CD4-positive, CD25-positive, alpha-beta regulatory T cell (primary cell): ENCODE data around the gene TNFRSF14. TPM values are rescaled to one million over a fixed set of nuclear protein-coding genes. Genes with fewer than 3 reads are reported as not detected.

ENCODE experiments used
- ATAC-seq, 2 donors: fragments of 150-1000 bp; cut with Tn5 transposase; one replicate each; pipeline ENCODE4 v1.10.0; 2021; ENCODE audit warnings: low read depth in 2 of 2, moderate number of reproducible peaks in 2 of 2, moderate library complexity in 1 of 2
- DNase-seq, 3 donors: peaks; one replicate each; pipeline versions ENCODE4 v3.0.0 to v3.0.0-alpha.2; 2012 to 2022; ENCODE audit warnings: mixed read lengths in 1 of 3
- H3K27ac ChIP-seq: one replicate; pipeline ENCODE4 v1.7.0; 2013; ENCODE audit warnings: mild to moderate bottlenecking, low read length; ENCODE audit not compliant: insufficient read depth, poor library complexity, severe bottlenecking
- H3K27me3 ChIP-seq: one replicate; pipeline ENCODE4 v1.7.0; 2013; ENCODE audit warnings: low read length; ENCODE audit not compliant: control insufficient read depth, insufficient read depth
- H3K36me3 ChIP-seq: one replicate; pipeline ENCODE4 v1.7.0; 2013; ENCODE audit warnings: mild to moderate bottlenecking, low read length, moderate library complexity; ENCODE audit not compliant: control insufficient read depth, insufficient read depth
- H3K4me1 ChIP-seq: 2 replicates; pipeline ENCODE4 v1.7.0; 2013; ENCODE audit warnings: mild to moderate bottlenecking, low read length; ENCODE audit not compliant: insufficient read depth, control insufficient read depth, poor library complexity, severe bottlenecking
- H3K4me3 ChIP-seq: one replicate; pipeline ENCODE4 v1.7.0; 2013; ENCODE audit warnings: low read depth, mild to moderate bottlenecking, low read length, moderate library complexity
- H3K9me3 ChIP-seq, 2 experiments: 1 replicate in 1 of 2; 2 replicates in 1 of 2; pipeline ENCODE4 v1.7.0; 2013; ENCODE audit warnings: low read length in 2 of 2, mild to moderate bottlenecking in 1 of 2, moderate library complexity in 1 of 2; ENCODE audit not compliant: control insufficient read depth in 2 of 2
- H3K27ac Mint-ChIP-seq, 3 donors: one replicate each; pipeline ENCODE4 v1.8.0; 2020 to 2022; ENCODE audit warnings: mild to moderate bottlenecking in 3 of 3, mixed read lengths in 3 of 3, moderate library complexity in 2 of 3
- H3K27me3 Mint-ChIP-seq: one replicate; pipeline ENCODE4 v1.8.0; 2022; ENCODE audit warnings: mild to moderate bottlenecking, mixed read lengths
- H3K36me3 Mint-ChIP-seq: one replicate; pipeline ENCODE4 v1.8.0; 2020; ENCODE audit warnings: mixed read lengths
- H3K4me1 Mint-ChIP-seq, 4 donors: one replicate each; pipeline ENCODE4 v1.8.0; 2020 to 2022; ENCODE audit warnings: mixed read lengths in 4 of 4, mild to moderate bottlenecking in 1 of 4
- H3K4me3 Mint-ChIP-seq, 4 donors: one replicate each; pipeline ENCODE4 v1.8.0; 2020 to 2022; ENCODE audit warnings: mild to moderate bottlenecking in 4 of 4, mixed read lengths in 4 of 4, moderate library complexity in 3 of 4
- H3K9me3 Mint-ChIP-seq, 7 donors: one replicate each; pipeline ENCODE4 v1.8.0; 2020 to 2022; ENCODE audit warnings: mixed read lengths in 7 of 7, mild to moderate bottlenecking in 3 of 7, moderate library complexity in 2 of 7
- polyA plus RNA-seq, 4 donors: library from polyadenylated mRNA; unstranded; fragments of 300-500 nt; fragmentation: Illumina TruSeq; gene quantifications; one replicate each; pipeline ENCODE4 v1.2.3, GENCODE V29; 2021
- total RNA-seq: library from RNA; stranded (reverse); gene quantifications from one replicate; pipeline ENCODE4 v1.2.3, GENCODE V29; 2022

Gene TNFRSF14
- total and polyA plus RNA-seq, 5 donors from 2014 or later = 57.3 to 235 (median 74.2) TPM

GRCh38 chr1:2605509-2606395 is 49.6 kb downstream of the TNFRSF14 start:
- no peaks in the 10 kb centered on the region for H3K4me1 ChIP-seq
- no peak overlapping the region for H3K4me3 Mint-ChIP-seq
- no peaks in the 10 kb centered on the region for H3K27me3 ChIP-seq
- no peaks in the 10 kb centered on the region for H3K36me3 ChIP-seq
- H3K36me3 Mint-ChIP-seq = no peaks in the 10 kb centered on the region
- no peak overlapping the region for H3K4me3 ChIP-seq
- no peak for ATAC-seq
- peaks cover 0 to 1% (median 0%) of the 10 kb centered on the region in 7 donors for H3K9me3 Mint-ChIP-seq
- H3K4me1 Mint-ChIP-seq = peaks cover 0 to 2% (median 0%) of the 10 kb centered on the region in 4 donors
- H3K27ac Mint-ChIP-seq = no peak overlapping the region
- H3K27me3 Mint-ChIP-seq = peaks cover 6% of the 10 kb centered on the region
- no peaks in the 10 kb centered on the region for H3K9me3 ChIP-seq
- DNase-seq = peak in 1 of 3 donors; percentile 0
- no peak overlapping the region for H3K27ac ChIP-seq

- DNase-seq (peak in 1 of 3 donors; percentile 0), ATAC-seq (no peak)
- H3K4me3 Mint-ChIP-seq = no peak overlapping the region
- Histone ChIP-seq H3K27me3 (no peaks in the 10 kb centered on the region), H3K36me3 (no peaks in the 10 kb centered on the region), H3K9me3 (no peaks in the 10 kb centered on the region), H3K27ac (no peak overlapping the region), H3K4me1 (no peaks in the 10 kb centered on the region), H3K4me3 (no peak overlapping the region)
- no peaks in the 10 kb centered on the region for H3K36me3 Mint-ChIP-seq
- H3K4me1 Mint-ChIP-seq = peaks cover 0 to 3% (median 0%) of the 10 kb centered on the region in 4 donors
- no peak overlapping the region for H3K27ac Mint-ChIP-seq
- peaks cover 0 to 1% (median 0%) of the 10 kb centered on the region in 7 donors for H3K9me3 Mint-ChIP-seq
- H3K27me3 Mint-ChIP-seq = peaks cover 4% of the 10 kb centered on the region
These were observed 50.3 kb downstream of the TNFRSF14 start for GRCh38 chr1:2606396-2606880.

GRCh38 chr1:2606881-2607621 is 50.9 kb downstream of the TNFRSF14 start:
- Mint-ChIP-seq H3K4me1 (peaks cover 0 to 3% (median 0%) of the 10 kb centered on the region in 4 donors), H3K9me3 (peaks cover 0 to 1% (median 0%) of the 10 kb centered on the region in 7 donors), H3K27me3 (no peaks in the 10 kb centered on the region), H3K27ac (no peak overlapping the region), H3K4me3 (no peak overlapping the region), H3K36me3 (no peaks in the 10 kb centered on the region)
- H3K36me3 ChIP-seq = no peaks in the 10 kb centered on the region
- ATAC-seq (no peak), DNase-seq (peak in 1 of 3 donors; percentile 1)
- no peak overlapping the region for H3K27ac ChIP-seq
- H3K9me3 ChIP-seq = no peaks in the 10 kb centered on the region
- H3K4me1 ChIP-seq = no peaks in the 10 kb centered on the region
- no peaks in the 10 kb centered on the region for H3K27me3 ChIP-seq
- H3K4me3 ChIP-seq = no peak overlapping the region

GRCh38 chr1:2607641-2608091 is 51.5 kb downstream of the TNFRSF14 start:
- H3K27ac Mint-ChIP-seq = no peak overlapping the region
- H3K4me3 ChIP-seq = no peak overlapping the region
- peaks cover 4% of the 10 kb centered on the region for H3K27me3 Mint-ChIP-seq
- H3K36me3 Mint-ChIP-seq = no peaks in the 10 kb centered on the region
- no peaks in the 10 kb centered on the region for H3K27me3 ChIP-seq
- DNase-seq (peak in 1 of 3 donors; percentile 1), ATAC-seq (no peak)
- peaks cover 0 to 3% (median 0%) of the 10 kb centered on the region in 4 donors for H3K4me1 Mint-ChIP-seq
- no peaks in the 10 kb centered on the region for H3K4me1 ChIP-seq
- H3K9me3 ChIP-seq = no peaks in the 10 kb centered on the region
- H3K36me3 ChIP-seq = no peaks in the 10 kb centered on the region
- no peak overlapping the region for H3K4me3 Mint-ChIP-seq
- H3K27ac ChIP-seq = no peak overlapping the region
- H3K9me3 Mint-ChIP-seq = peaks cover 0 to 1% (median 0%) of the 10 kb centered on the region in 7 donors

- Histone ChIP-seq H3K27me3 (no peaks in the 10 kb centered on the region), H3K9me3 (peaks cover 8% of the 10 kb centered on the region in 2 experiments), H3K4me1 (no peaks in the 10 kb centered on the region), H3K4me3 (no peak overlapping the region), H3K36me3 (no peaks in the 10 kb centered on the region), H3K27ac (no peak overlapping the region)
- H3K27me3 Mint-ChIP-seq = peaks cover 4% of the 10 kb centered on the region
- DNase-seq = no peak
- H3K4me3 Mint-ChIP-seq = no peak overlapping the region
- H3K9me3 Mint-ChIP-seq = peaks cover 0 to 14% (median 4%) of the 10 kb centered on the region in 7 donors
- H3K4me1 Mint-ChIP-seq = peaks cover 0 to 3% (median 0%) of the 10 kb centered on the region in 4 donors
- no peak for ATAC-seq
- H3K36me3 Mint-ChIP-seq = peaks cover 4% of the 10 kb centered on the region
- H3K27ac Mint-ChIP-seq = no peak overlapping the region
These were observed 53.3 kb downstream of the TNFRSF14 start for GRCh38 chr1:2609319-2610035.

GRCh38 chr1:2610036-2610959 is 54.1 kb downstream of the TNFRSF14 start:
- Mint-ChIP-seq H3K9me3 (peaks cover 0 to 21% (median 8%) of the 10 kb centered on the region in 7 donors), H3K27me3 (peaks cover 6% of the 10 kb centered on the region), H3K4me3 (no peak overlapping the region), H3K27ac (no peak overlapping the region), H3K36me3 (peaks cover 5% of the 10 kb centered on the region), H3K4me1 (peaks cover 0 to 3% (median under 1%) of the 10 kb centered on the region in 4 donors)
- H3K27ac ChIP-seq = no peak overlapping the region
- DNase-seq (peak in 1 of 3 donors; percentile 0), ATAC-seq (no peak)
- no peaks in the 10 kb centered on the region for H3K36me3 ChIP-seq
- H3K4me3 ChIP-seq = no peak overlapping the region
- H3K4me1 ChIP-seq = no peaks in the 10 kb centered on the region
- H3K9me3 ChIP-seq = peaks cover 12% of the 10 kb centered on the region in 2 experiments
- H3K27me3 ChIP-seq = no peaks in the 10 kb centered on the region
